Measurements from ENCODE around the gene ACACB. TPM values are rescaled to one million over a fixed set of nuclear protein-coding genes. Genes with fewer than 3 reads are reported as not detected.

The ACACB gene
- total and polyA plus RNA-seq, 12 donors: 12.8 to 241 (median 107) TPM

DNA sequence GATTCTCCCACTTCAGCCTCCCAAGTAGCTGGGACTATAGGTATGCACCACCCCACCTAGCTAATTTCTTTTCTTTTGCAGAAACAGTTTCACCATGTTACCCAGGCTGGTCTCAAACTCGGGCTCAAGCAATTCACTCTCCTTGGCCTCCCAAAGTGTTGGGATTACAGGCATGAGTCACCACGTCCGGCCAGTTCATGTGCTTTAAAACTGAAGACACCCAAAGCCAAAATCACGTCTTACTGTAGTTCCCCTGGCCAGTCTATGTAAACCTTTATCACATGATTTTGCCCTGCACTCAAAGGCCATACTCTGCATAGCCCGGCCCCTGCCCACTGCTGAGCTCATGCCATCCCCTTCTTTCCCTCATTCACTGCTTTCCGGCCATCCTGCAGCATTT lies 27.6 kb upstream of the ACACB start:
- ATAC-seq: no peak
- H3K27me3 ChIP-seq: no peaks in the 10 kb centered on the region
- no peaks in the 10 kb centered on the region for H3K9me3 ChIP-seq
- intact Hi-C loops (cut with DNase I): no loop called here
- H3K27ac ChIP-seq: no peak overlapping the region
- peaks cover 0 to 82% (median 33%) of the 10 kb centered on the region in 9 donors for H3K36me3 ChIP-seq
- TF ChIP-seq, protein P1, sequence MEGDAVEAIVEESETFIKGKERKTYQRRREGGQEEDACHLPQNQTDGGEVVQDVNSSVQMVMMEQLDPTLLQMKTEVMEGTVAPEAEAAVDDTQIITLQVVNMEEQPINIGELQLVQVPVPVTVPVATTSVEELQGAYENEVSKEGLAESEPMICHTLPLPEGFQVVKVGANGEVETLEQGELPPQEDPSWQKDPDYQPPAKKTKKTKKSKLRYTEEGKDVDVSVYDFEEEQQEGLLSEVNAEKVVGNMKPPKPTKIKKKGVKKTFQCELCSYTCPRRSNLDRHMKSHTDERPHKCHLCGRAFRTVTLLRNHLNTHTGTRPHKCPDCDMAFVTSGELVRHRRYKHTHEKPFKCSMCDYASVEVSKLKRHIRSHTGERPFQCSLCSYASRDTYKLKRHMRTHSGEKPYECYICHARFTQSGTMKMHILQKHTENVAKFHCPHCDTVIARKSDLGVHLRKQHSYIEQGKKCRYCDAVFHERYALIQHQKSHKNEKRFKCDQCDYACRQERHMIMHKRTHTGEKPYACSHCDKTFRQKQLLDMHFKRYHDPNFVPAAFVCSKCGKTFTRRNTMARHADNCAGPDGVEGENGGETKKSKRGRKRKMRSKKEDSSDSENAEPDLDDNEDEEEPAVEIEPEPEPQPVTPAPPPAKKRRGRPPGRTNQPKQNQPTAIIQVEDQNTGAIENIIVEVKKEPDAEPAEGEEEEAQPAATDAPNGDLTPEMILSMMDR (IDR thresholded peaks at IDR 0.05): no peak
- H3K4me1 ChIP-seq: peaks cover 3 to 28% (median 24%) of the 10 kb centered on the region in 9 donors
- WGBS, 2 donors: 89% methylated on average over 6 of the region's 6 CpGs
- no peak overlapping the region for H3K4me3 ChIP-seq
- DNase-seq: no peak

DNA sequence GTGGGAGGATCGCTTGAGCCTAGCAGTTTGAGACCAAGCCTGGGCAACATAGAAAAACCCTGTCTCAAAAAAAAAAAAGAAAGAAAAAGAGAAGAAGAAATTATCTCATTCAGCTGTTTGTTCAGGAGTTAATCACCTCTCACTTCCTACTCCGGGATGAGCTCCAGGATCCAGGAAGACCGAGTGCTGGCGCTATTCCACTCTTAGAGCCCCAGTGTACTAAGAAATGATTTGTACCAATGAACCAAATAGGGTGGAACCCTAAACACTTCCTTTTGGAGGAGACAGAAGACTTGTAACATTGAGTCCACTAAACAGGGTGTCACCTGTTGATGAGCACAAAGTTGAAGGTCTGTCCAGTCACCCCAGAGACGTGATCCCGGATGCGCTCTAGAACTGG lies 26.7 kb upstream of the ACACB start:
- TF ChIP-seq, protein P1 (IDR thresholded peaks at IDR 0.05): no peak
- WGBS, 2 donors: 82 to 87% methylated on average over 7 of the region's 7 CpGs
- peaks cover 3 to 29% (median 24%) of the 10 kb centered on the region in 9 donors for H3K4me1 ChIP-seq
- no peak overlapping the region for H3K27ac ChIP-seq
- ATAC-seq: no peak
- DNase-seq: no peak
- H3K27me3 ChIP-seq: no peaks in the 10 kb centered on the region
- intact Hi-C loops (cut with DNase I): loop anchor here in 8 of 10 donors (5.0 to 10.0 kb wide), 9 partner anchors 135 to 527 kb away; partner anchors contain the start of genes ISCU (in 5 of the 8), SART3 (in 5 of the 8) and DAO (in 2 of the 8)
- no peak overlapping the region for H3K4me3 ChIP-seq
- H3K9me3 ChIP-seq: no peaks in the 10 kb centered on the region
- peaks cover 0 to 74% (median 30%) of the 10 kb centered on the region in 9 donors for H3K36me3 ChIP-seq

DNA sequence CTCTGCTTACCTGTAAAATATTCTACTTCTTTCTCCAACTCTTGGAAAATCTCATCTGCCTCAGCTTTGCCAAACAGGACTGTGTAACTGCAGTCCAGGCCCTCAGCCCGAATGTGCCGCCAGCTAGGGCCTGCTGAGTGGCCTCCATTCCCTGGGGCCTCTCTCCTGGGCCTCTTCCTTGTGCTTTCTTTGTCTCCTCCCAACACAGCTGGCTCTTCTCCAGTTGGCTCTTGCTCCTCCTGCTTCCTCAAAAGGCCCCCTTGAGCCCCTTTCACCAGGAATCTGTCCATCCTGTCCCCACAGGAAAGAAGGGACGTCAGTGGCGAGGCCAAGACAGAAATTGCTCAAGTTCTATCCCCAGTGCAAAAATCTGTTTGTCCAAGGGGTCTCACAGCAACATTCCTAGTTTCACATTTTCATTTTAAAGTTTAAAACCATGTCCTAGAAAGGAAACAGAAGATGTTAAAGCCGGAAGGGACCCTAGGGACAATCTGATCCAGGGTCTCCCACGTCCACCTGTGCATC lies 23.8 kb upstream of the ACACB start:
- DNase-seq (no peak), ATAC-seq (no peak)
- peaks cover 7 to 33% (median 23%) of the 10 kb centered on the region in 9 donors for H3K4me1 ChIP-seq
- intact Hi-C loops (cut with DNase I): loop anchor here in 8 of 10 donors (1.0 to 10.0 kb wide), 11 partner anchors 138 to 530 kb away; partner anchors contain the start of genes ISCU (in 7 of the 8), SART3 (in 5 of the 8) and DAO (in 2 of the 8)
- 34 to 47% methylated on average over 6 of the region's 6 CpGs for WGBS, 2 donors
- TF ChIP-seq, protein P1 (IDR thresholded peaks at IDR 0.05): no peak
- no peaks in the 10 kb centered on the region for H3K27me3 ChIP-seq
- no peaks in the 10 kb centered on the region for H3K9me3 ChIP-seq
- H3K27ac ChIP-seq: peak overlapping the region in 8 of 10 donors; percentile 28 to 78 (median 62)
- H3K36me3 ChIP-seq: peaks cover 0 to 45% (median 10%) of the 10 kb centered on the region in 9 donors
- peak overlapping the region; percentile 29 to 66 (median 60) for H3K4me3 ChIP-seq

DNA sequence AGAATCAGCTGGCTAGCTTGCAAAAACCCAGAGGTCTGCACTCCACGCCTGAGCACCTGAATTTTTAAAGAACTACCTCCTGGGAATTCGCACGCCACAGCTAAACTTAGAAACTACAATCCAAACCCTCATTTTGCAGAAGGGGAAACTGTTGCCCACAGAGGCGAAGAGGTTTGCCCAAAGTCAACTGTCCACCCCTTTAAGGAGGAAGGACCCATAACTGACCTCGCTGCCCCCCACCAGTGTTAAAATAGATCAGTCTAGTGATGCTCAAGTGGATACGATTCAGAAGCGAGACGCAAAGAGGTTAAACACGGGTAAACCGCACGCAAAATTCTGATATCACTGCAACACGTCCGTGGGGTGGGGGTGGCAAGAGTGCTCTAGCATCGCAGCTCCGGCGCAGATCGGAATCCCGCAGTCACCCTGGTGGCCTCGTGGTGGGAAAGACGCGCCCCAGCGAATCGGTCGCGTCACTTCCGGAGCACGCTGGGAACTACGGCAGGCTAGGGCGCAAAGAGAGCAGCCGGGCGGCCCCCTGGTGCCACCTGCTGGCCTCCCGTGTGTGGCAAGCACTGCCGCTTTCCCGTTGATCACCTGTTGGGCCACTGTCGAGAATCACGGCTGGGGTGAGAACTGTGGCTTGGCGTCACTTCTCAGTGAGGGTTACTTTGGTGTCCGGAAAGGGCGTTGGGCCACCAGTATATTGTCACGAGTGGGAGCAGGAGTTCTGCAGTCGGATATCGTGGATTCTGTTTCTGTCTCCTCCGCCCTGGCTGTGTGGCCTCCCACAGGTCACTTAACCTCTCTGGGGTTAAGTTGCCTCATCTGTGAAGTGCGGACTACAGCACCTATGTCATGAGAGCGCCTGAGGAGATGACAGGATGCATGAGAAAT lies 23.1 kb upstream of the ACACB start, which contains the start of gene ALKBH2:
Gene ALKBH2, minus strand, starts transcription at position 451 of the 897 bp plus-strand sequence. CDS start 686 bp downstream, outside the sequence.
- intact Hi-C loops (cut with DNase I): loop anchor here in 8 of 10 donors (1.0 to 10.0 kb wide), 11 partner anchors 138 to 531 kb away; partner anchors contain the start of genes ISCU (in 7 of the 8), SART3 (in 5 of the 8) and DAO (in 2 of the 8)
- Histone ChIP-seq H3K4me1 (peaks cover 7 to 35% (median 23%) of the 10 kb centered on the region in 9 donors), H3K4me3 (peak within 1 kb of the TSS; percentile 29 to 66 (median 60)), H3K36me3 (peaks cover 0 to 38% (median 5%) of the 10 kb centered on the region in 9 donors), H3K27me3 (no peaks in the 10 kb centered on the region), H3K9me3 (no peaks in the 10 kb centered on the region), H3K27ac (peak within 1 kb of the TSS in 9 of 10 donors; percentile 28 to 78 (median 64))
- ATAC-seq (peak; percentile 70 to 84 (median 76)), DNase-seq (peak; percentile 93 to 94)
- WGBS, 2 donors: 5 to 7% methylated on average over 45 of the region's 45 CpGs
- TF ChIP-seq, protein P1 (IDR thresholded peaks at IDR 0.05): peak; percentile 98 to 100 (median 99)

All from heart right ventricle (tissue), 16 donors.